Raji (cell line): ENCODE results near the gene CALCA.

Source experiments
- POLR2A ChIP-seq: IDR thresholded peaks from 2 replicates; pipeline ENCODE4 v1.6.1; 2011; ENCODE audit warnings: low read depth, low read length, control low read depth; ENCODE audit not compliant: insufficient read depth

CALCA gene

GRCh38 chr11:14967581-14968243, 4.4 kb downstream of the CALCA start:
- TF ChIP-seq POLR2A: no peak

- TF ChIP-seq POLR2A: no peak
These were observed 16.0 kb downstream of the CALCA start for GRCh38 chr11:14956111-14956510.

GRCh38 chr11:14954581-14954980, 17.6 kb downstream of the CALCA start:
- TF ChIP-seq POLR2A: no peak

GRCh38 chr11:14953904-14954303, 18.2 kb downstream of the CALCA start:
- TF ChIP-seq POLR2A: no peak

GRCh38 chr11:14949437-14950147, 22.6 kb downstream of the CALCA start:
- no peak for TF ChIP-seq POLR2A

- no peak for TF ChIP-seq POLR2A
These were observed 29.4 kb downstream of the CALCA start for GRCh38 chr11:14942745-14943144.

- TF ChIP-seq POLR2A: no peak
These were observed 33.2 kb downstream of the CALCA start for GRCh38 chr11:14938936-14939335.

- TF ChIP-seq POLR2A: no peak
These were observed 37.4 kb downstream of the CALCA start for GRCh38 chr11:14934641-14935351.

GRCh38 chr11:14932447-14932846, 39.7 kb downstream of the CALCA start:
- TF ChIP-seq POLR2A: no peak

GRCh38 chr11:14930369-14930768, 41.8 kb downstream of the CALCA start:
- TF ChIP-seq POLR2A: no peak

- TF ChIP-seq POLR2A: no peak
These were observed 45.0 kb downstream of the CALCA start for GRCh38 chr11:14927146-14927545.

GRCh38 chr11:14924318-14924717, 47.8 kb downstream of the CALCA start:
- no peak for TF ChIP-seq POLR2A
